GM21360 (cell line): Measurements from ENCODE around the gene DCTN4.
A peak's percentile ranks its signal among the peaks of the same experiment; 100 is the strongest.
"Not testable (repeated sequence)": the region's sequence is repeated elsewhere in the genome, so short reads cannot be mapped to it uniquely, and the experiment has no call there.

Experiments
- ATAC-seq: cut with Tn5 transposase; IDR thresholded peaks from one replicate; pipeline ENCODE4 v1.9.1; 2021; ENCODE audit warnings: mild to moderate bottlenecking, moderate library complexity; ENCODE audit not compliant: unreplicated experiment

Gene DCTN4

GRCh38 chr5:150742455-150743141, 16.2 kb downstream of the DCTN4 start:
- ATAC-seq, result not testable (repeated sequence)

GRCh38 chr5:150740992-150741391, 17.8 kb downstream of the DCTN4 start:
- no peak for ATAC-seq

- ATAC-seq, result no peak
These were observed 20.0 kb downstream of the DCTN4 start for GRCh38 chr5:150738862-150739261.

- no peak for ATAC-seq
These were observed 24.0 kb downstream of the DCTN4 start for GRCh38 chr5:150734579-150735384.

- ATAC-seq, result no peak
These were observed 27.1 kb downstream of the DCTN4 start for GRCh38 chr5:150731669-150732242.

GRCh38 chr5:150729859-150730258, 29.0 kb downstream of the DCTN4 start:
- no peak for ATAC-seq

GRCh38 chr5:150723845-150724244, 35.0 kb downstream of the DCTN4 start:
- ATAC-seq, result no peak

GRCh38 chr5:150710165-150710564, 48.7 kb downstream of the DCTN4 start:
- no peak for ATAC-seq

- no peak for ATAC-seq
These were observed 51.9 kb downstream of the DCTN4 start for GRCh38 chr5:150706776-150707390.

GRCh38 chr5:150703762-150704161, 55.1 kb downstream of the DCTN4 start:
- ATAC-seq, result no peak

- peak; percentile 94 for ATAC-seq
These were observed 58.0 kb downstream of the DCTN4 start, which contains the start of gene RBM22 for GRCh38 chr5:150700594-150701377. Gene RBM22, minus strand, starts transcription at chr5:150701062. Its CDS starts 77 bp downstream, at chr5:150700985.

GRCh38 chr5:150700246-150700593, 58.6 kb downstream of the DCTN4 start:
- no peak for ATAC-seq

GRCh38 chr5:150694612-150695011, 64.2 kb downstream of the DCTN4 start:
- no peak for ATAC-seq

- ATAC-seq, result no peak
These were observed 66.5 kb downstream of the DCTN4 start for GRCh38 chr5:150692276-150692675.

GRCh38 chr5:150690760-150691159, 68.1 kb downstream of the DCTN4 start:
- ATAC-seq, result no peak

- no peak for ATAC-seq
These were observed 69.7 kb downstream of the DCTN4 start for GRCh38 chr5:150689120-150689519.

GRCh38 chr5:150676578-150676977, 82.2 kb downstream of the DCTN4 start:
- ATAC-seq, result no peak

GRCh38 chr5:150675069-150675468, 83.7 kb downstream of the DCTN4 start:
- no peak for ATAC-seq

GRCh38 chr5:150674341-150674821, 84.4 kb downstream of the DCTN4 start:
- ATAC-seq, result no peak

- ATAC-seq, result no peak
These were observed 85.9 kb downstream of the DCTN4 start for GRCh38 chr5:150672884-150673275.
